Tibial artery (tissue), 4 donors: ENCODE measurements around the gene ATF7.

Experiments used
- DNase-seq, 2 donors: peaks; one replicate each; pipeline ENCODE4 v3.0.0-alpha.2; 2019
- H3K27ac ChIP-seq, 2 donors: fragments of 200-600 bp; sonication (generic) in 1 of 2; 1 replicate in 1 of 2; 2 replicates in 1 of 2; pipeline ENCODE4 v1.5.1; 2018 to 2019; ENCODE audit warnings: mild to moderate bottlenecking in 1 of 2
- H3K27me3 ChIP-seq, 2 donors: fragments of 200-600 bp; sonication (generic) in 1 of 2; one replicate each; pipeline versions ENCODE4 v1.5.1 to v1.6.0; 2016 to 2019
- H3K36me3 ChIP-seq, 3 donors: fragments of 200-600 bp; sonication (generic) in 2 of 3; one replicate each; pipeline ENCODE4 v1.5.1; 2016 to 2019; ENCODE audit warnings: mild to moderate bottlenecking in 2 of 3
- H3K4me1 ChIP-seq, 4 donors: fragments of 200-600 bp; sonication (generic) in 2 of 4; 1 replicate in 3 of 4; 2 replicates in 1 of 4; pipeline ENCODE4 v1.5.1; 2016 to 2019
- H3K4me3 ChIP-seq, 2 donors: fragments of 200-600 bp; sonication (generic) in 1 of 2; 1 replicate in 1 of 2; 2 replicates in 1 of 2; pipeline ENCODE4 v1.5.1; 2018 to 2019; ENCODE audit warnings: mild to moderate bottlenecking in 2 of 2
- H3K9me3 ChIP-seq, 3 donors: fragments of 200-600 bp; sonication (generic) in 1 of 3; one replicate each; pipeline ENCODE4 v1.5.1; 2016 to 2019
- intact Hi-C: fragments of 100-400 bp; cut with DNase I; formaldehyde crosslinking; loops from one replicate; pipeline ENCODE4 v1.15.0; 2023; ENCODE audit warnings: low total_unique reads
- TF ChIP-seq, protein P1 (sequence below), 2 experiments: fragments of 200-600 bp in 1 of 2; fragments of 450-650 bp in 1 of 2; IDR thresholded peaks; one replicate each; pipeline ENCODE4 v1.5.1; 2017 to 2019; ENCODE audit warnings: antibody characterized with exemption in 2 of 2, mild to moderate bottlenecking in 1 of 2, moderate library complexity in 1 of 2

Gene ATF7

DNA sequence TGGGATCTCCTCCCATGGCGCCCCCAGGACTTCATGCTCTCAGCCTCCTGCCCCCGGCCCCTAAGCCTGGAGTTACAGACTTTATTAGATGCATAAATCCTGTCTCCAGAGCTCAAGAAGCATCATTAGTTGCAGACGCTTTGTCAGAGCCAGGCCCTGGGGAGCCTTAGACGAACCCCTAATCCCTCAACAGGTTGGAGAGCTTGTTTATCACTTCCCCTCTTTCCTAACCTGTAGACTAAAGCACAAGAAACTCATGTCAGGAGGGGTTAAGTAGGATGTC lies 118.6 kb downstream of the ATF7 start:
- peak overlapping the region; percentile 96 to 98 for H3K27ac ChIP-seq
- TF ChIP-seq, protein P1, sequence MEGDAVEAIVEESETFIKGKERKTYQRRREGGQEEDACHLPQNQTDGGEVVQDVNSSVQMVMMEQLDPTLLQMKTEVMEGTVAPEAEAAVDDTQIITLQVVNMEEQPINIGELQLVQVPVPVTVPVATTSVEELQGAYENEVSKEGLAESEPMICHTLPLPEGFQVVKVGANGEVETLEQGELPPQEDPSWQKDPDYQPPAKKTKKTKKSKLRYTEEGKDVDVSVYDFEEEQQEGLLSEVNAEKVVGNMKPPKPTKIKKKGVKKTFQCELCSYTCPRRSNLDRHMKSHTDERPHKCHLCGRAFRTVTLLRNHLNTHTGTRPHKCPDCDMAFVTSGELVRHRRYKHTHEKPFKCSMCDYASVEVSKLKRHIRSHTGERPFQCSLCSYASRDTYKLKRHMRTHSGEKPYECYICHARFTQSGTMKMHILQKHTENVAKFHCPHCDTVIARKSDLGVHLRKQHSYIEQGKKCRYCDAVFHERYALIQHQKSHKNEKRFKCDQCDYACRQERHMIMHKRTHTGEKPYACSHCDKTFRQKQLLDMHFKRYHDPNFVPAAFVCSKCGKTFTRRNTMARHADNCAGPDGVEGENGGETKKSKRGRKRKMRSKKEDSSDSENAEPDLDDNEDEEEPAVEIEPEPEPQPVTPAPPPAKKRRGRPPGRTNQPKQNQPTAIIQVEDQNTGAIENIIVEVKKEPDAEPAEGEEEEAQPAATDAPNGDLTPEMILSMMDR (IDR thresholded peaks at IDR 0.05), result no peak
- peaks cover 2 to 57% (median 45%) of the 10 kb centered on the region in 4 donors for H3K4me1 ChIP-seq
- no peaks in the 10 kb centered on the region for H3K9me3 ChIP-seq
- intact Hi-C loops, result no loop called here
- no peak for DNase-seq
- H3K27me3 ChIP-seq, result no peaks in the 10 kb centered on the region
- H3K4me3 ChIP-seq, result no peak overlapping the region
- H3K36me3 ChIP-seq, result peaks cover 9 to 66% (median 32%) of the 10 kb centered on the region in 3 donors

DNA sequence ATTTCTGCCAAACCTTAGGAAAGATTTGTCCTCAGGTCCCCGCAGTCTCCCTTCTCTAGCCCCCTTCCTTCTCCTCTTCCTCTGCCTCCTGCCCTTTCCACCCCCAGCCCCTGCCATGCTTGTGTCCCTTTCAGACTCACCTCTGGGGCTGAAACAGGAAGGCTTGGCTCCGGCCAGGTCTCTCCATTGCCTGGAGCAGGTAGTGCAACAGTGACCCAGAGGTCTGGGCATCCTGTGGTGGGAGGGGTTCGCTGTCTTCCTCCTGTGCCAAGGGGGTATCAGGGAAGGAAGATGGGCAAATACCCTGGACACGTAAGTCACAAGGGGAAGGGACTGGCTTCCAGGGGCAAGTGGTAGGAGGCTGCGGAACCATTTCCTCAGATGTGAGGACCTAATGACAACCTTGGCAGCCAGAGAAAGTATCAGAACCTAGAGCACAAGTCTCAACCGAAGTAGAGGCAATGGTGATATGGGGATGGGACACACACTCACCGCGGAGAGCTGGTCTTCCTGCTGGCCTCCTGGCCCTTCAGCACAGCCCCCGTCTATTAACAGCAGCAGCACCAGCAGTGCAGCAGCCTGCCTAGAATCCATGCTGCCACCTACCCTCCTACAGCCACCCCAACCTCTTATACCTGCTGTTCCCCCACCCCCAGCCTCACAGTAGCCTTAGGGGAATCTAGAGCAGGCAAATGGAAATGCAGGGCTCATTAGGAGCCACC lies 119.1 kb downstream of the ATF7 start, which contains the start of gene NPFF:
TSS of gene NPFF (minus strand) at position 604 of the 722 bp plus-strand sequence. CDS start at position 594, 10 bp downstream.
- DNase-seq, result no peak
- intact Hi-C loops, result no loop called here
- peak within 1 kb of the TSS; percentile 96 to 98 for H3K27ac ChIP-seq

DNA sequence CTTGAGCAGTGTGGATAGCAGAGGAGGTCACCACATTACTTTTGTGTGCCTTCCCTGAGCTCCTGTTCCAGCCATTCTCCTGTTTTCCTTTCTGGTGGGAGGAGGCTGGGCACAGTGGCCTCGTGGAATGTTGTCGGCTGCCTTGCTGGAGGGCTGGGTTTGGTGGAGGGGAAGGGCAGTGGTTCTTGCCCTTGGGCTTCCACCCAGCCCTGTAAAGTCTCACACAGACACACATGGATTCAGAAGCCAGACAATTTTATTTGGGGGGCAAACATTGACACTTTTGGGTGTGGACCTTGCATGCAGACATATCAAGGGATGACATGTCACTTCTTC lies 119.8 kb downstream of the ATF7 start:
- Histone ChIP-seq H3K36me3 (peaks cover 0 to 55% (median 21%) of the 10 kb centered on the region in 3 donors), H3K4me3 (no peak overlapping the region), H3K9me3 (no peaks in the 10 kb centered on the region), H3K4me1 (peaks cover 2 to 69% (median 56%) of the 10 kb centered on the region in 4 donors), H3K27me3 (no peaks in the 10 kb centered on the region), H3K27ac (peak overlapping the region; percentile 96 to 98)
- TF ChIP-seq, protein P1 (IDR thresholded peaks at IDR 0.05), result no peak
- DNase-seq, result no peak
- intact Hi-C loops, result no loop called here

More for the DNA sequence above, 119.1 kb downstream of the ATF7 start, which contains the start of gene NPFF:
- Histone ChIP-seq H3K9me3 (no peaks in the 10 kb centered on the region), H3K4me3 (no peak within 1 kb of the TSS), H3K36me3 (peaks cover 4 to 61% (median 27%) of the 10 kb centered on the region in 3 donors), H3K4me1 (peaks cover 2 to 62% (median 50%) of the 10 kb centered on the region in 4 donors), H3K27me3 (no peaks in the 10 kb centered on the region)
- TF ChIP-seq, protein P1 (IDR thresholded peaks at IDR 0.05), result no peak

DNA sequence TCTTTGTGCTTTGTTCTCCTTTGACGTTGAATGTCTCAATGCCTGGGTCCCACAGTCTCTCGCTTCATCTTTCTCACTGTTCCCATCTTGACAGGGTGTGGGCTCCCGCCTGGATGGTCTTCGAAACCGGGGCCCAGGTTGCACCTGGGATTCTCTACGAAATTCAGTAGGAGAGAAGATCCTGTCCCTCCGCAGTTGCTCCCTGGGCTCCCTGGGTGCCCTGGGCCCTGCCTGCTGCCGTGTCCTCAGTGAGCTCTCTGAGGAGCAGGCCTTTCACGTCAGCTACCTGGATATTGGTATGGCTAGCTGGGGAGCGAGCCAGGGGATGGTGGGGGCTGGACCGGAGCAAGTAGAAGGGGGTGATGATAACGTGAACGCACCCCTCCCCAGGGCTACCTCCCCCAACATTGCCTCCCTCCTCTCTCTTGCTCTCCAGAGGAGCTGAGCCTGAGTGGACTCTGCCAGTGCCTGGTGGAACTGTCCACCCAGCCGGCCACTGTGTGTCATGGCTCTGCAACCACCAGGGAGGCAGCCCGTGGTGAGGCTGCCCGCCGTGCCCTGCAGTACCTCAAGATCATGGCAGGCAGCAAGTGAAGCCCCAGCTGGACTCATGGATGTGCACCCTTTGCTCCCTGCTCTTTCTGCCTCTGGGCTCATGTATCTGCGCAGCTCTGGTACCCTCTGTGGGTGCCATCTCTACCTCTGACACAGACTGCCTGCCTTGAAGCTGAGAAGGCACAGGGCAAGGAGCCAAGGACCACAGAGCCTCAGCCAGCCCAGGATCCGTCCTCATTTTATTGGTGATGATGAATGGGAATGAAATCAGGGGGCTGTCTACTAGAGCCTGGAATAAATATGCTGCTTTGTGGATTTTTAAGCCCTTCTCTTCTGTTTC lies 120.4 kb downstream of the ATF7 start:
- intact Hi-C loops, result no loop called here
- TF ChIP-seq, protein P1 (IDR thresholded peaks at IDR 0.05), result no peak
- Histone ChIP-seq H3K9me3 (no peaks in the 10 kb centered on the region), H3K27me3 (no peaks in the 10 kb centered on the region), H3K4me3 (no peak overlapping the region), H3K27ac (peak overlapping the region; percentile 96 to 98), H3K36me3 (peaks cover 0 to 49% (median 15%) of the 10 kb centered on the region in 3 donors), H3K4me1 (peaks cover 2 to 69% (median 57%) of the 10 kb centered on the region in 4 donors)
- DNase-seq, result no peak

DNA sequence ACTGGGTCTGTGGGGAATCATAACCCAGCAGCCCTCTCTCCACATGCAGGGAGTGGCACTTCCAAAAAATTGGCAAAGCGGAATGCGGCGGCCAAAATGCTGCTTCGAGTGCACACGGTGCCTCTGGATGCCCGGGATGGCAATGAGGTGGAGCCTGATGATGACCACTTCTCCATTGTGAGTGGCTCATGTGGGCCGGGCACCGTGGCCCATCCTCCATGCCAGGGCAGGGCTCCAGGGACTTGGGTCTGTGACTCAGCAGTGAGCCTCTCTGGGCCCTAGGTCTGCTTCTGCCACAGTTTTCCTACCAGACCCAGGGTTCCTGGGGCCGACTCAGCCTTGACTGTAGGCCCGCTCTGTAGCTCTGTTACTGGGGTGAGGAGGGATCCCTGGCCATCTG lies 121.1 kb downstream of the ATF7 start:
- H3K4me1 ChIP-seq, result peaks cover 2 to 69% (median 58%) of the 10 kb centered on the region in 4 donors
- no peak overlapping the region for H3K4me3 ChIP-seq
- peak overlapping the region; percentile 96 to 98 for H3K27ac ChIP-seq
- DNase-seq, result peak; percentile 63 to 95
- peaks cover 0 to 42% (median 9%) of the 10 kb centered on the region in 3 donors for H3K36me3 ChIP-seq
- TF ChIP-seq, protein P1 (IDR thresholded peaks at IDR 0.05), result no peak
- intact Hi-C loops, result no loop called here
- no peaks in the 10 kb centered on the region for H3K27me3 ChIP-seq
- H3K9me3 ChIP-seq, result no peaks in the 10 kb centered on the region
